ENCODE measurements around the gene CDH12. TPM values are rescaled to one million over a fixed set of nuclear protein-coding genes. Genes with fewer than 3 reads are reported as not detected.

The CDH12 gene
- total and polyA plus RNA-seq, 2 experiments from 2014 or later, result not detected

DNA sequence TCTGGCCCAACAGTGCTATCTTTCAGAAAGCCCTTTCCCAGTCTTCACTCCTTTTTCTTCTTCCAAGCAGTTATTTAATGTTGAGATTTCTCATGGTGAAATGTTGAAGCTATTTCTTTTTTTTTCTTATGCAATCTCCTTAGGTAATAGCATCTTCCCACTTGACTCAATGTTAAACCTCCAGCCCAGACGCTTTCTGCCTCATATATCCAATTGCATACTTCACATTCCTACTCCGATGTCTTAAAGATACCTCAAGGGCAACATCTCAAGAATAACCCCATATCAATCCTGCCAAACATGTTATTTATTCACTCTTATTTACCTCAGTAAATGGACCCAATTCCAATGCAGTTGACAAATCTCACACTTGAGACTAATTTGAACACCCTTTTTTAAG lies 187.3 kb downstream of the CDH12 start:
- Histone ChIP-seq H3K9me2 (ENCODE audit: insufficient read depth) (no peaks in the 10 kb centered on the region), H3K27me3 (replicated peaks; ENCODE audit: insufficient read depth) (no peaks in the 10 kb centered on the region), H3K4me1 (ENCODE audit: insufficient read depth) (no peaks in the 10 kb centered on the region), H3K36me3 (ENCODE audit: low read depth) (no peaks in the 10 kb centered on the region), H2AFZ (no peak overlapping the region), H3F3A (ENCODE audit: insufficient read depth) (no peaks in the 10 kb centered on the region), H3K4me3 (no peak overlapping the region), H3K4me2 (ENCODE audit: unreplicated experiment) (no peak overlapping the region), H4K20me1 (ENCODE audit: insufficient read depth) (no peaks in the 10 kb centered on the region), H3K9me3 (ENCODE audit: low read depth) (no peaks in the 10 kb centered on the region), H3K27ac (no peak overlapping the region), H3K9ac (no peak overlapping the region), H3K79me2 (ENCODE audit: insufficient read depth) (no peaks in the 10 kb centered on the region)
- no peak for TF ChIP-seq EZH2 (IDR thresholded peaks at IDR 0.05; ENCODE audit: insufficient read depth, poor library complexity, severe bottlenecking)
- no peak for TF ChIP-seq EZH2phosphoT487 (IDR thresholded peaks at IDR 0.05; ENCODE audit: insufficient read depth, low read depth)
- DNase-seq, result no peak
- in situ Hi-C loops (cut with MboI), result no loop called here
- 55 to 73% methylated on average over 2 of the region's 2 CpGs for WGBS, 2 experiments (ENCODE audit: low coverage in 1 of 2, low lambda C conversion rate in 2 of 2, missing lambda C conversion rate in 2 of 2)

- TF ChIP-seq EZH2phosphoT487 (IDR thresholded peaks at IDR 0.05; ENCODE audit: insufficient read depth, low read depth) (no peak), EZH2 (IDR thresholded peaks at IDR 0.05; ENCODE audit: insufficient read depth, poor library complexity, severe bottlenecking) (no peak)
Observed at GRCh38 chr5:22663134-22663533, 190.0 kb downstream of the CDH12 start.

GRCh38 chr5:22662391-22662790 lies 190.8 kb downstream of the CDH12 start:
- no peaks in the 10 kb centered on the region for H3K27me3 ChIP-seq (replicated peaks; ENCODE audit: insufficient read depth)
- TF ChIP-seq EZH2 (IDR thresholded peaks at IDR 0.05; ENCODE audit: insufficient read depth, poor library complexity, severe bottlenecking) (no peak), EZH2phosphoT487 (IDR thresholded peaks at IDR 0.05; ENCODE audit: insufficient read depth, low read depth) (no peak)
- H3K4me2 ChIP-seq (ENCODE audit: unreplicated experiment), result no peak overlapping the region
- no peaks in the 10 kb centered on the region for H3K4me1 ChIP-seq (ENCODE audit: insufficient read depth)
- H3K9me2 ChIP-seq (ENCODE audit: insufficient read depth), result no peaks in the 10 kb centered on the region
- no peaks in the 10 kb centered on the region for H3K9me3 ChIP-seq (ENCODE audit: low read depth)
- H2AFZ ChIP-seq, result no peak overlapping the region
- in situ Hi-C loops (cut with MboI), result no loop called here
- no peak overlapping the region for H3K27ac ChIP-seq
- no peak overlapping the region for H3K4me3 ChIP-seq
- H4K20me1 ChIP-seq (ENCODE audit: insufficient read depth), result no peaks in the 10 kb centered on the region
- WGBS, 2 experiments (ENCODE audit: low coverage in 1 of 2, low lambda C conversion rate in 2 of 2, missing lambda C conversion rate in 2 of 2), result 11 to 14% methylated on average over 3 of the region's 3 CpGs
- no peaks in the 10 kb centered on the region for H3K79me2 ChIP-seq (ENCODE audit: insufficient read depth)
- no peak overlapping the region for H3K9ac ChIP-seq
- DNase-seq, result no peak
- H3F3A ChIP-seq (ENCODE audit: insufficient read depth), result no peaks in the 10 kb centered on the region
- H3K36me3 ChIP-seq (ENCODE audit: low read depth), result no peaks in the 10 kb centered on the region

More at GRCh38 chr5:22663134-22663533, 190.0 kb downstream of the CDH12 start:
- Histone ChIP-seq H3K9me3 (ENCODE audit: low read depth) (no peaks in the 10 kb centered on the region), H3K27ac (no peak overlapping the region), H3K27me3 (replicated peaks; ENCODE audit: insufficient read depth) (no peaks in the 10 kb centered on the region), H3K79me2 (ENCODE audit: insufficient read depth) (no peaks in the 10 kb centered on the region), H3K9ac (no peak overlapping the region), H3F3A (ENCODE audit: insufficient read depth) (no peaks in the 10 kb centered on the region), H3K36me3 (ENCODE audit: low read depth) (no peaks in the 10 kb centered on the region), H3K4me1 (ENCODE audit: insufficient read depth) (no peaks in the 10 kb centered on the region), H3K4me2 (ENCODE audit: unreplicated experiment) (no peak overlapping the region), H4K20me1 (ENCODE audit: insufficient read depth) (no peaks in the 10 kb centered on the region), H3K4me3 (no peak overlapping the region), H2AFZ (no peak overlapping the region), H3K9me2 (ENCODE audit: insufficient read depth) (no peaks in the 10 kb centered on the region)
- WGBS, 2 experiments (ENCODE audit: low coverage in 1 of 2, low lambda C conversion rate in 2 of 2, missing lambda C conversion rate in 2 of 2), result 14 to 23% methylated on average over 2 of the region's 2 CpGs
- DNase-seq, result no peak
- in situ Hi-C loops (cut with MboI), result no loop called here

DNA sequence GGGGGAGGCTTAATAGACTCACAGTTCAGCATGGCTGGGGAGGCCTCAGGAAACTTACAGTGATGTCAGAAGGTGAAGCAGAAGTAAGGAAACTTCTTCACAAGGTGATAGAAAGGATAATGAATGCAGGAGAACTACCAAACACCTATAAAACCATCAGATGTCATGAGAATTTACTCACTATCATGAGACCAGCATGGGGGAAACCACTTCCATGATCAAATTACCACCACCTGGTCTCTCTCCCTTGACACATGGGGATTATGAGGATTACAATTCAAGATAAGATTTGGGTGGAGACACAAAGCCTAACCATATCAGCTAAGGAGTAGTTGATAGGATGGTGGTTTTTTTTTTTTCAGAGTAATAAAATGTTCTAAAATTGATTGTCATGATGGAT lies 201.8 kb downstream of the CDH12 start:
- no peaks in the 10 kb centered on the region for H3K9me3 ChIP-seq (ENCODE audit: low read depth)
- no peaks in the 10 kb centered on the region for H3K9me2 ChIP-seq (ENCODE audit: insufficient read depth)
- in situ Hi-C loops (cut with MboI), result no loop called here
- H4K20me1 ChIP-seq (ENCODE audit: insufficient read depth), result no peaks in the 10 kb centered on the region
- H3K4me3 ChIP-seq, result no peak overlapping the region
- no peaks in the 10 kb centered on the region for H3K36me3 ChIP-seq (ENCODE audit: low read depth)
- H2AFZ ChIP-seq, result no peak overlapping the region
- no peak for TF ChIP-seq EZH2 (IDR thresholded peaks at IDR 0.05; ENCODE audit: insufficient read depth, poor library complexity, severe bottlenecking)
- no peak for TF ChIP-seq EZH2phosphoT487 (IDR thresholded peaks at IDR 0.05; ENCODE audit: insufficient read depth, low read depth)
- H3F3A ChIP-seq (ENCODE audit: insufficient read depth), result no peaks in the 10 kb centered on the region
- DNase-seq, result no peak
- H3K4me2 ChIP-seq (ENCODE audit: unreplicated experiment), result no peak overlapping the region
- H3K9ac ChIP-seq, result no peak overlapping the region
- H3K27me3 ChIP-seq (replicated peaks; ENCODE audit: insufficient read depth), result no peaks in the 10 kb centered on the region
- no peaks in the 10 kb centered on the region for H3K79me2 ChIP-seq (ENCODE audit: insufficient read depth)
- no peak overlapping the region for H3K27ac ChIP-seq
- H3K4me1 ChIP-seq (ENCODE audit: insufficient read depth), result no peaks in the 10 kb centered on the region

GRCh38 chr5:22650511-22650910 lies 202.6 kb downstream of the CDH12 start:
- Histone ChIP-seq H3K36me3 (ENCODE audit: low read depth) (no peaks in the 10 kb centered on the region), H2AFZ (no peak overlapping the region), H3K9me3 (ENCODE audit: low read depth) (no peaks in the 10 kb centered on the region), H3F3A (ENCODE audit: insufficient read depth) (no peaks in the 10 kb centered on the region), H3K4me3 (no peak overlapping the region), H3K4me1 (ENCODE audit: insufficient read depth) (no peaks in the 10 kb centered on the region), H3K9me2 (ENCODE audit: insufficient read depth) (no peaks in the 10 kb centered on the region), H3K27ac (no peak overlapping the region), H4K20me1 (ENCODE audit: insufficient read depth) (no peaks in the 10 kb centered on the region), H3K9ac (no peak overlapping the region), H3K27me3 (replicated peaks; ENCODE audit: insufficient read depth) (no peaks in the 10 kb centered on the region), H3K4me2 (ENCODE audit: unreplicated experiment) (no peak overlapping the region), H3K79me2 (ENCODE audit: insufficient read depth) (no peaks in the 10 kb centered on the region)
- WGBS, 2 experiments (ENCODE audit: low coverage in 1 of 2, low lambda C conversion rate in 2 of 2, missing lambda C conversion rate in 2 of 2), result 2 to 9% methylated on average over 2 of the region's 2 CpGs
- in situ Hi-C loops (cut with MboI), result no loop called here
- DNase-seq, result no peak
- no peak for TF ChIP-seq EZH2 (IDR thresholded peaks at IDR 0.05; ENCODE audit: insufficient read depth, poor library complexity, severe bottlenecking)
- no peak for TF ChIP-seq EZH2phosphoT487 (IDR thresholded peaks at IDR 0.05; ENCODE audit: insufficient read depth, low read depth)
